GM12891 (cell line): Measurements from ENCODE around the gene PLD1.

Experiments used
- POLR2A ChIP-seq: IDR thresholded peaks from 2 replicates; pipeline ENCODE4 v1.6.1; 2011; ENCODE audit warnings: low read depth, low read length, control low read depth
- POLR2AphosphoS5 ChIP-seq: IDR thresholded peaks from 2 replicates; pipeline ENCODE4 v1.6.1; 2011; ENCODE audit warnings: low read depth, low read length, control low read depth

DNA sequence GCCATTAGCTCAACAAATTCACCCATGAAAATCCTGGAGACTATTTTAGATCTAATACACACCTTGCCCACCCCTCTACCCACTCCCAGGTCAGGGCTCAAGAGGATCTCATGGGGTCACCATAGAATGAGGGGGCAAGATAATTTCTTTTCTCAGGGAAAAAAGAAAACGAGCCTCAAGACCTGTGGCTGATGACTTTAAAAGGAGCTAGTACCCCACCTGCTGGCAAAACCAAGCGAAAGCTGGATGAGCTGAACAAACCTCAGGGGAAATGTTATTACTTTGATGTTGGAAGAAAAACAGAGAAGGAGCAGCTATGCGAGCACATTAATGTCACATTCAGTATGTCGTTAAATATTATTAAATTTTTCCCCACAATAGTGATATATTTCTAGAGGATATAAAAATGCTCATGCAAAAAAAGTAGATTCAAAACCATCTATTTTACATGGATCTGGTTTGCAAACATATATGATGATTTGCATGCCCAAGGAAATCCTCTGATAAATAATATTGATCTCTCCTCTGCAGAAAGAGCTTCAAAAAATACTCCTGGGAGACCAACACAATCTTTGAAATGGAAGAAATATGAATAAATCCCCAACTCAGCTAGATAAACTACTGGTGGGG, 37.7 kb downstream of the PLD1 start:
- TF ChIP-seq POLR2A (no peak), POLR2AphosphoS5 (no peak)
